HT-29 (cell line): ENCODE measurements around the gene SLC1A3. TPM values are rescaled to one million over a fixed set of nuclear protein-coding genes. Genes with fewer than 3 reads are reported as not detected.
A peak's percentile ranks its signal among the peaks of the same experiment; 100 is the strongest.

ENCODE experiments used
- DNase-seq: peaks from one replicate; pipeline ENCODE4 v3.0.0-alpha.2; 2015; ENCODE audit warnings: low spot score
- total RNA-seq: library from RNA; depleted of rRNA; stranded (reverse); fragments of >200 nt; shearing (Covaris generic); gene quantifications from 2 replicates; pipeline ENCODE4 v1.2.3, GENCODE V29; 2014

The SLC1A3 gene
- total RNA-seq, 1 experiment from 2014 or later: not detected

- DNase-seq: no peak
These were observed 77.5 kb downstream of the SLC1A3 start for GRCh38 chr5:36683821-36684434.

GRCh38 chr5:36685631-36686288 is 79.4 kb downstream of the SLC1A3 start:
- DNase-seq: no peak

- no peak for DNase-seq
These were observed 80.5 kb downstream of the SLC1A3 start for GRCh38 chr5:36686881-36687280.

GRCh38 chr5:36688722-36689121 is 82.3 kb downstream of the SLC1A3 start:
- peak; percentile 56 for DNase-seq

- no peak for DNase-seq
These were observed 82.8 kb downstream of the SLC1A3 start for GRCh38 chr5:36689225-36689624.

- peak; percentile 89 for DNase-seq
These were observed 83.9 kb downstream of the SLC1A3 start for GRCh38 chr5:36690041-36690961.

- DNase-seq: no peak
These were observed 84.8 kb downstream of the SLC1A3 start for GRCh38 chr5:36691226-36691625.

- no peak for DNase-seq
These were observed 85.4 kb downstream of the SLC1A3 start for GRCh38 chr5:36691696-36692371.

GRCh38 chr5:36692791-36693763 is 86.7 kb downstream of the SLC1A3 start:
- DNase-seq: peak; percentile 67

GRCh38 chr5:36694351-36694750 is 87.9 kb downstream of the SLC1A3 start:
- no peak for DNase-seq

GRCh38 chr5:36696059-36696673 is 89.8 kb downstream of the SLC1A3 start:
- peak; percentile 67 for DNase-seq

GRCh38 chr5:36698031-36698430 is 91.6 kb downstream of the SLC1A3 start:
- no peak for DNase-seq

GRCh38 chr5:36701085-36701698 is 94.8 kb downstream of the SLC1A3 start:
- no peak for DNase-seq

GRCh38 chr5:36703245-36703860 is 96.9 kb downstream of the SLC1A3 start:
- no peak for DNase-seq

GRCh38 chr5:36704131-36704530 is 97.7 kb downstream of the SLC1A3 start:
- DNase-seq: no peak

GRCh38 chr5:36705055-36705454 is 98.6 kb downstream of the SLC1A3 start:
- DNase-seq: no peak

GRCh38 chr5:36706662-36707061 is 100.3 kb downstream of the SLC1A3 start:
- DNase-seq: no peak

GRCh38 chr5:36708996-36709395 is 102.6 kb downstream of the SLC1A3 start:
- DNase-seq: no peak

GRCh38 chr5:36710039-36710438 is 103.6 kb downstream of the SLC1A3 start:
- DNase-seq: no peak
